Vagina (tissue), 2 donors: ENCODE results near the gene SLC1A5. TPM values are rescaled to one million over a fixed set of nuclear protein-coding genes. Genes with fewer than 3 reads are reported as not detected.

Source experiments
- DNase-seq, 2 donors: peaks; one replicate each; pipeline ENCODE4 v3.0.0-alpha.2; 2017; ENCODE audit errors: extremely low spot score in 2 of 2
- H3K27ac ChIP-seq: fragments of 200-600 bp; sonication (generic); one replicate; pipeline ENCODE4 v1.5.1; 2019
- H3K27me3 ChIP-seq: fragments of 200-600 bp; sonication (generic); one replicate; pipeline ENCODE4 v1.5.1; 2019
- H3K36me3 ChIP-seq, 2 donors: fragments of 200-600 bp; sonication (generic); one replicate each; pipeline ENCODE4 v1.5.1; 2017 to 2019
- H3K4me1 ChIP-seq: fragments of 200-600 bp; sonication (generic); one replicate; pipeline ENCODE4 v1.5.1; 2019
- H3K4me3 ChIP-seq, 2 donors: fragments of 200-600 bp; sonication (generic); 1 replicate in 1 of 2; 2 replicates in 1 of 2; pipeline ENCODE4 v1.5.1; 2016 to 2019
- H3K9me3 ChIP-seq: fragments of 200-600 bp; sonication (generic); one replicate; pipeline ENCODE4 v1.5.1; 2019
- CTCF ChIP-seq, 3 experiments: fragments of 450-650 bp in 2 of 3; fragments of 200-600 bp in 1 of 3; sonication (generic) in 1 of 3; IDR thresholded peaks; one replicate each; pipeline ENCODE4 v1.5.1; 2017 to 2019; ENCODE audit warnings: antibody characterized with exemption in 3 of 3, mild to moderate bottlenecking in 2 of 3, moderate library complexity in 2 of 3
- POLR2A ChIP-seq, 2 donors: fragments of 450-650 bp; IDR thresholded peaks; one replicate each; pipeline ENCODE4 v1.6.1; 2017; ENCODE audit warnings: antibody characterized with exemption in 2 of 2, mild to moderate bottlenecking in 2 of 2, moderate library complexity in 2 of 2
- POLR2AphosphoS5 ChIP-seq, 2 donors: sonication (generic); formaldehyde crosslinking; IDR thresholded peaks; one replicate each; pipeline ENCODE4 v1.9.0; 2017; ENCODE audit warnings: antibody characterized with exemption in 2 of 2, mild to moderate bottlenecking in 2 of 2, low read depth in 1 of 2; ENCODE audit not compliant: insufficient read depth in 1 of 2
- intact Hi-C: fragments of 100-400 bp; cut with DNase I; formaldehyde crosslinking; loops from one replicate; pipeline ENCODE4 v1.15.1; 2023
- total RNA-seq: library from RNA; depleted of rRNA; stranded (reverse); fragments of >200 nt; gene quantifications from one replicate; pipeline ENCODE4 v1.2.3, GENCODE V29; 2016

SLC1A5 gene
- total RNA-seq, 1 donor from 2014 or later = 147 TPM

DNA sequence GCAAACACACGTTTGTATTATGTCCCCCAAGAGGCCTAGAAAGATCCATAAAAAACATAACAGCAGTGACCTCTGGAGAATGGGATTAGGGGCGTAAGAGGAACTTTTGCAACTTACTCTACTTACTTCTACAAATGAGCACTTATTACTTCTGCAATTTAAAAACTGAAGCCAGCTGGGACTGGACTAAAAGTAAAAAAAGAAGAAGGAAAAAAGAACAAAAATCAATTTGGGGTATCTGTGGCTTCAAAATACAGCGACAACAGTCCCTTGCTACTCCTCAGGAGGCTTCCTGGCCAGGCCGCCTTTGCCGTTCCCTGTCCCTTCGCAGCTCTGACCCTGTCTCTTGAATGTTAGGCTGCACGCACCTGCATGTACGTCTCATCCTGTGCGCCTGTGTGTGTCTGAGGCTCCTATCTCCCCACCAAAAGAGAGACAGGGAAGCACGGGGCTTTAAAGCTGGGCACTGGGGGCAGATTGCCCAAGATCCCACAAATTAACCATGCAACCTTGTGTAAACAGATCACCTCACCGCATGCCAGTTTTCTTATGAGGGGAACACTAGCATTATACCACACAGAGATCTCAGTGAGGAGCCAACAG, 54.6 kb downstream of the SLC1A5 start:
- Histone ChIP-seq H3K9me3 (no peaks in the 10 kb centered on the region), H3K36me3 (peaks cover 0 to 83% of the 10 kb centered on the region in 2 donors), H3K27me3 (no peaks in the 10 kb centered on the region), H3K4me3 (no peak overlapping the region), H3K27ac (no peak overlapping the region), H3K4me1 (peaks cover 25% of the 10 kb centered on the region)
- intact Hi-C loops = no loop called here
- TF ChIP-seq POLR2A (IDR thresholded peaks at IDR 0.05) (no peak), CTCF (IDR thresholded peaks at IDR 0.05) (no peak), POLR2AphosphoS5 (IDR thresholded peaks at IDR 0.05; ENCODE audit: insufficient read depth in 1 of 2, low read depth in 1 of 2) (no peak)
- no peak for DNase-seq

GRCh38 chr19:46732966-46733689, 55.3 kb downstream of the SLC1A5 start:
- Histone ChIP-seq H3K36me3 (peaks cover 0 to 85% of the 10 kb centered on the region in 2 donors), H3K27ac (no peak overlapping the region), H3K4me1 (peaks cover 31% of the 10 kb centered on the region), H3K4me3 (no peak overlapping the region), H3K9me3 (no peaks in the 10 kb centered on the region), H3K27me3 (no peaks in the 10 kb centered on the region)
- TF ChIP-seq CTCF (IDR thresholded peaks at IDR 0.05) = no peak
- no peak for TF ChIP-seq POLR2A (IDR thresholded peaks at IDR 0.05)
- no peak for TF ChIP-seq POLR2AphosphoS5 (IDR thresholded peaks at IDR 0.05; ENCODE audit: insufficient read depth in 1 of 2, low read depth in 1 of 2)
- intact Hi-C loops = no loop called here
- no peak for DNase-seq

DNA sequence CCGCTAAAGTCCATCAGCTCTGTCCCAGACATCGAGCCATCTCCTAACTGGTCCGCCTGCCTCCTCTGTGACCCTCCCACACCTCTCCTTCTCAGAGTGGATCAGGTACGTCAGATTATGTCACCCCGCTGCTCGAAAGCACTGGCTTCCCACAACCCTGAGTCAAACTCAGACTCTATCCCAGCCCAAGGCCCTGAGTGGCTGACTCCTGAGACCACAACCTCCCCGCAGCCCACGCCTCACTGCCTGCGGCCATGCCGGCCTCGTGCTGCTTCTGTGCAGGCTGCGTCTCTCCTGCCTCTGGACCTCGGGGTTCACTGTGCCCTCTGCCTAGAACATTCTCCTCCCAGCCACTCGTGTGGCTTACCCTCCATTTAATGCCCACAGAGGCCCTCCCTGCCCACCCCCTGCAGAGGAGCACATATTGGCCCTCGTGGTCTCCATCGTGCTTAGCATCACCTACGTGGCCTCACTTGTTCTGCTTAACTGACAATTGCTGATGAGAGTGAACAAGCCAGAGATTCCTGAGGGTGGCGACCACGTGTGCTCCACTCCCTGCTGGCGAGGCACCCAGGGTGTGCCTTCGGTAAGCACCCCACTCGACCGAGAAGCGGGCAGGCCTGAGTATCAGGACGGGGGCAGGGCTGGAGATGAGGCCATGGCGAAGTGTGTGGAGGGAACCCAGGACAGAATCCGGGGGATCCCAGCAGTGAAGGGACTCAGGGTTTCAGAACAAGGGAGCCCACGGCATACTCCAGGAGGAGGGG, 56.0 kb downstream of the SLC1A5 start:
- Histone ChIP-seq H3K36me3 (peaks cover 0 to 84% of the 10 kb centered on the region in 2 donors), H3K4me1 (peaks cover 31% of the 10 kb centered on the region), H3K27me3 (no peaks in the 10 kb centered on the region), H3K4me3 (no peak overlapping the region), H3K9me3 (no peaks in the 10 kb centered on the region), H3K27ac (no peak overlapping the region)
- DNase-seq = no peak
- no peak for TF ChIP-seq CTCF (IDR thresholded peaks at IDR 0.05)
- TF ChIP-seq POLR2AphosphoS5 (IDR thresholded peaks at IDR 0.05; ENCODE audit: insufficient read depth in 1 of 2, low read depth in 1 of 2) = no peak
- intact Hi-C loops = no loop called here

GRCh38 chr19:46731584-46731983, 56.8 kb downstream of the SLC1A5 start:
- Histone ChIP-seq H3K9me3 (no peaks in the 10 kb centered on the region), H3K4me1 (peaks cover 31% of the 10 kb centered on the region), H3K27me3 (no peaks in the 10 kb centered on the region), H3K27ac (no peak overlapping the region), H3K4me3 (no peak overlapping the region), H3K36me3 (peaks cover 0 to 84% of the 10 kb centered on the region in 2 donors)
- TF ChIP-seq POLR2A (IDR thresholded peaks at IDR 0.05) (no peak), CTCF (IDR thresholded peaks at IDR 0.05) (no peak), POLR2AphosphoS5 (IDR thresholded peaks at IDR 0.05; ENCODE audit: insufficient read depth in 1 of 2, low read depth in 1 of 2) (no peak)
- intact Hi-C loops = no loop called here
- DNase-seq = no peak
